NCI-H1105 (cell line): Measurements from ENCODE around the gene NXPH2.
A peak's percentile ranks its signal among the peaks of the same experiment; 100 is the strongest.

Source experiments
- DNase-seq: peaks from one replicate; lab custom pipeline; 2025; lab: John Stamatoyannopoulos, UW

NXPH2 gene

GRCh38 chr2:138779781-138780445 is at the start of gene NXPH2:
NXPH2 (minus strand) TSS chr2:138780390; CDS start chr2:138780241, 149 bp downstream.
- DNase-seq: no peak

DNA sequence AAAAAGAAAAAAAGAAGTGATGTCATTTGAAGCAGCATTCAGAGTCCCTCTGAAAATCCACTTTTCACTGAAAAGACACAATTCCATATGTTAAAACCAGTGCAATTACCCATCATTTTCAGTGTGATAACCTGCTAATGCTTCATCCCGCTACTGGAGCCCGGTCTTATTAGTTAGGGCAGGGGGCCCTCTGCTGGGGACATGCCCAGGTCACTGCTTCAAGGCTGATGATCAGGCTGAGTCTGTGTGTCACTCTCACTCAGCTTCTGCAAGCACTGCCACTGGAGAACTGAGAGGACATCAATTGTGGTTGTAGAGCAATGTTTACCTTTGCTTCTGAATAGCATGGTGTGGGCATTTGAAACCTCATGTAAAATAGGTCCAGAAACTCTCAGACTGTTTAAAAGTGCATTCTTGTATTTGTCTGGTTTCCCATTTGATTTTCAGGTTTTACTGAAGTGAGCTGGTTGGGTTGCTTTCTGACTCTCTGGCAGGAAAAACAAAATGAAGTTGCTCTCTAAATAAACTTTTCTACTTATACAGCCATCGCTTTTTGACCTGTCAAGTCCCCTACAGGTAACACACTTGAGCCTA is 49.2 kb upstream of the NXPH2 start:
- DNase-seq: peak; percentile 11

- DNase-seq: peak; percentile 42
Observed at GRCh38 chr2:138827426-138828054, 47.4 kb upstream of the NXPH2 start.

- DNase-seq: no peak
Observed at GRCh38 chr2:138823666-138824065, 43.5 kb upstream of the NXPH2 start.

- no peak for DNase-seq
Observed at GRCh38 chr2:138819964-138820363, 39.8 kb upstream of the NXPH2 start.

- peak; percentile 26 for DNase-seq
Observed at GRCh38 chr2:138818556-138818955, 38.4 kb upstream of the NXPH2 start.

DNA sequence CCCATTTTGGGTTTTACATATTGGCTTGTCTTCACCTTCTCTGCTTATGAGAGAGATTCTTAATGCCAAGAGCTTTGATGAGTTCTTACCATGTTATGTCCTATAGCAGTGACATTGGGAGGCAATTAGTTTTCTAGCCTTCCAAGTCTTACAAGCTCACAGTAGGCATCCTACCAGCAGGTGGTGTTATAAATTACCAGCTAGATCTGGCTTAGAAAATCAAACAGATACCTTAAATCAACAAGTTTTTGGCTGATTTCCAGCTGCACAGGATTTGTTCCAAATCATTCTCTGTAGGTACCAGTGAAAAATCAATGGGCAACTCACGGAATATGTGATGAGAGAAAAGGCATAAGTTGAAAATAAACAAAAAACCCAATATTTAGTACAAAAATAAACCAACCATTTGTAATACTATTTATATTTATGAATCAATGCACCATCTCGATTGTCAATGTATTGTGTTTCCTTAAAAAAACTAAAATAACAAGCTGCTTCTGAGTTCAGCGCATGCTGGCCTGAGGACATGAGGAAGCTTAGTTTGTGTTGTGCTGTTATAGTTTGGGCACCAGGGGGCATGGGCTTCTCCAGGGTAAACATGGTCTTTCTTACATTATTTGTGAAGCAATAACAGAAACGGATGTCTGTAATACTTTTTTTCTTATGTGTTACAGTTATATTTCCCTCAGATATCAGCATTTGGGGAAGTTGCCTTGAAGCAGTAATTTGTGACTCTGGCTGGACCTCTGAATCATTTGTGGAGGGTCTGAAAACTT is 34.1 kb upstream of the NXPH2 start:
- DNase-seq: peak; percentile 58

- DNase-seq: no peak
Observed at GRCh38 chr2:138811431-138811830, 31.2 kb upstream of the NXPH2 start.

GRCh38 chr2:138794724-138795123 is 14.5 kb upstream of the NXPH2 start:
- no peak for DNase-seq

- DNase-seq: peak; percentile 18
Observed at GRCh38 chr2:138787053-138787666, 7.0 kb upstream of the NXPH2 start.

DNA sequence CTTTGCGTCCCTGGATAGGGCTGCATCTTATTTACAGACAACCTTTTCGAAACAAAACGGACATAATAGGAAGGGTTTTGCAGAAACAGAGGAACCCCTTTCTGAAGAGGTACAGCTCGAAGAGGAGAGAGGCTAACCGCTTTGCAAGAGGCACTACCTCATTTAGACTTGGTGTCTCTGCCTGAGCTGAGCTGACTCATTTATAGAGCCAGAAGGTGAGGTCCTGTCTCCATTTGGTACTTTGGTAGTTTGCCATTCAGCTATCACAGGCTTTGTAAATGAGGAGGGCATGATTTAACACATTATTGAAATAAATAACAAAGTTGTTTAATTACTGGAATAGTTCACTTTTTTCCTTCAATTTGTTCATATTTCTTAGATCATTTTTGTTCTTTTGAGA is 2.2 kb upstream of the NXPH2 start:
- no peak for DNase-seq

DNA sequence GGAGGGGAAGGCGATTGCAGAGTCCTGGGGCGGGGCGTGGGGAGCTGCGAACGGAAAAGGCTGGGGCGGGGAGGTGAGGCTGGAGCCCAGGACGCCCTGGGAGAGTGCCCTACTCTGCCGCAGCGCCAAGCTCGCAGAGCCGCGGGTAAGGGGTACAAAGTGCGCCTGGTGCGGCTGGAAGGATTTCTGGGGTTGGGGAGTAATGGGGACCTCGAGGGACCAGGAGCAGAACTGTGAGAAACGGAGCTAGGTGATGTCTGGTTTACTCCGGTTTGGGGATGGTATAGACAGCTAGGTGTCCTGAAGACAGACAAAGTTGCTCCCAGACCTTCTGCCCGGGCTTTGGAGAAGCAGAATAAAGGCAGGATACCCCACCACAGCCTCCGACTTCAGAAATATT is 718 bp upstream of the NXPH2 start:
- DNase-seq: no peak

- no peak for DNase-seq
Observed at GRCh38 chr2:138780446-138780880, 273 bp upstream of the NXPH2 start.

- no peak for DNase-seq
Observed at GRCh38 chr2:138779406-138779780, 797 bp downstream of the NXPH2 start.

GRCh38 chr2:138777996-138778395 is 2.2 kb downstream of the NXPH2 start:
- no peak for DNase-seq

DNA sequence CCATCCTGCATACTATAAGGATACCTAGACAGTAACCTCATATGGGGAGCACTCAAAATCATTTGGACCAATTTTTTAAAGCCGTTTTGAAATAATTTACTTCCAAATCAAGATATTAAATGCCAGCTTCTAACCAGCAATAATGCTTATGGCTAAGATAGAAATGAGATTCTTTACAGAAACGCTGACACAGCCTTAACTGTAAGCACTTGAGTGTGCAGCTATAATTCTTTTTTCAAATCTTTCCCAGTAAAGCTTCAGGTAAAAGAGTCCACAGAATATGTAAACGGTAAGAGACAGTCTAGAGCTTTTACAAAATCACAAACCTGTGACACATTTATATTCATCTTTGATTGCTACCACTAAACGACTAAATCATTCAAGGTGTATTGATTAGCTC is 4.5 kb downstream of the NXPH2 start:
- DNase-seq: no peak

- no peak for DNase-seq
Observed at GRCh38 chr2:138771534-138771933, 8.7 kb downstream of the NXPH2 start.

- DNase-seq: no peak
Observed at GRCh38 chr2:138767101-138767500, 13.1 kb downstream of the NXPH2 start.

DNA sequence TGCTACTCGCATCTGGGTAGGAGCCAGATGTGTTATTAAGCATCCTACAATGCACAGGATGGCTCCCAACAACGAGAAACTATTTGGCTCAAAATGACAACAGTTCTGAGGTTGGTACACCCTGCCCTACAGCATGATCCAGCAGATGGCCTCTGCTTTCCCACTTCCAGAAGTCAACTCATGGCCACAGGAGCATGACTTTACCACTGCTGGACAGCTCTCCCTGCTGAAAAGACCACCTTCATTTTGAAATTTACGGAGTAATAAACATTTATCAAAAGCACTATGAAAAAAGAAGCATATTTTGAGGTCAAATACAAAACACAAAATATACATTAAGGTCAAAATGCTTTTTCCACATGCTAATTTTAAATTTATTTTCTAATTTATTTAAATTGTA is 13.7 kb downstream of the NXPH2 start:
- no peak for DNase-seq

DNA sequence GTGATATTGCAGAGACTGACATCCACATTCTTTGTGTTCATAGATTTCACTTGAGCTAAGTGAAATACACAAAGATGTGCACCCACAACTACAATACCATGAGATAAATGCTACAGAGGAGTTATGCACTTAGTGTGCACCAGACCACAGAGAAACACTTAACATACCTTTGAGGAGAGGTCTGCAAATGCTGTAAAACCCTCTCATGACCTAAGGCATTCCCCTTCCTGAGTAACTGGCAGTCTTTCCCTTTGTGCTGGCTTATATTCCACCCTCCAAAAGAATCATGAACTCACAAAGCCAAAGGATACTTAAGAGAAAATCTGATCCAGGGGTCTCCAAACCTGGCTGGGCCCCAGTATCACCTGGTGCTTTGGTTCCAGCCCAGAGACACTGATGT is 16.2 kb downstream of the NXPH2 start:
- DNase-seq: no peak

DNA sequence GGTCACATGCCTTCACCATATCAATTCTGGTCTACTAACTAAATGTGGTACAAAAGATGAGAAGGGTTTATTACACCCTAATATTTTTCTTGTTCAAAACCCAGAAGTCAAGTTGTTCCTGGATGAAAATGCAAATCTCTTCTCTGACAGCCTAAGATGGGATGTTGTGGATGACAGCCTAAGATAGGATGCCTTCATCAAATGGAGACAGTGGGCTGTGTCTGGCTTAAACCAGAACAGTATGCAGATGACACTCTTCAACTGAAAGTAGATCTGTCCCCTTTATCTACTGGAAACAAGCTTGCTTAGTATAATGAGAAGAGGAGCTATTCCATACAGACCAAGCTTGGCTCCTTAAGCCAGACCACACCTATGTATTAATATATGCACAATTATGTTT is 17.7 kb downstream of the NXPH2 start:
- DNase-seq: no peak

DNA sequence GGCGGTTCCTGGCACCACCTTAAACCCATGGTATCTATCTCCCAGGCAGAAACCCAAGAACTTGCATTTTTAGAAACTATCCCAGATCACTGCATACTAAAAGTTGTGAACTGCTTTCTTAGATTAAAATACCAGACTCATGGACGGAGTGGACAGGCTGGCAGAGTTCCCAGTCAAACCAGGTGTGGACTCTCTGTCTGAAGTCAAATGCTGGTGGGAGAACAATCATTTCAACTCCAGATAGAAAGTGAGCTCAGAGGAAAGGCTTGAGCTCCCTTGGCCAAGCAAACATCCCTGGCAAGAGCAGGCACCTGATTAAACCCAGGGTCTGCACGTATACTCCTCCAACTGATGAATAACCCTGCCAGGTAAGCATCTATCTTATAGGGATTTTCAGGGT is 19.5 kb downstream of the NXPH2 start:
- DNase-seq: no peak
